GM19193 (cell line): ENCODE data around the gene ERBIN.

Experiments used
- POLR2A ChIP-seq: IDR thresholded peaks from 4 replicates; pipeline ENCODE4 v1.6.1; 2011; ENCODE audit not compliant: insufficient read depth, insufficient read length; ENCODE audit errors: extremely low read depth

Gene ERBIN

DNA sequence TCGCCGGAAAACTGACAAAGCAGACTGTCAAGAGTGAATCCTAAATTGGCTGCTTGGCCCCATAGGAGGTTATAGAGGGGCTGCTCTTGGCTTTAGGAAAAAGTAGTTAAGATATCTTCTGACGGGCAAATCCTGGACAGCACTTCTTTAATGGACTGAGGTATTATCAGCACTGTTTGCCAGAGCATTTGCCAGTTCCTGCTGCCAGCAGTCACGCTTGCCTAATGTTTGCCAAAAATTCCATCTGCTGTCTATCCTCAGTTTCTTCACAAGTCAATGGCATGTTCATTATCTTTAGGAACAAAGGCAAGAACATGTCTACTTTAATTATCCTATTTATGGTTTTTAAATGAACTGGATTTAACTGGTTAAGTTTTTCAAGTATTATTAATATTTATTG is 191.9 kb downstream of the ERBIN start:
- TF ChIP-seq POLR2A = no peak

GRCh38 chr5:66122379-66123034 is 196.1 kb downstream of the ERBIN start:
- TF ChIP-seq POLR2A = no peak

GRCh38 chr5:66129144-66129543 is 202.8 kb downstream of the ERBIN start:
- TF ChIP-seq POLR2A = no peak

DNA sequence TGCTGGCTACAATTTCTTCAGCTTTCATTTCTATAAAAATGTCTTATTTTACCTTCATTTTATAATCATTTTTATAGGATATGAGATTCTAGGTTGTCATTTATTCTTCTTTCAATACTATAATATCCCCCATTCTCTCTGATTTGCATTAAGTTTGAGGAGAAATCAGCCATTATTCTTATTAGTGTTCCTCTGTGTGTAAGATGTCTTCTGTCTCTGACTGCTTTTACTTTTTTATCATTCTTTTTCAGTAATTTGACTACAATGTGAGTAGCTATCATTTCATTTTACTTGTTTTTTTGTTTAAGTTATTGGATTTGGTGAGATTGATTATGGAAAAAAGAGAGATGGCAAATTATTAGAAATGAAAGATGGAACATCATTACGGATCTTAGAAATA is 204.1 kb downstream of the ERBIN start:
- TF ChIP-seq POLR2A = no peak
